Bone marrow (tissue), 2 donors: ENCODE results near the gene LRRIQ3.

Experiments used
- DNase-seq, 2 donors: peaks; one replicate each; lab custom pipeline; 2025; lab: John Stamatoyannopoulos, UW

LRRIQ3 gene

GRCh38 chr1:74113333-74113732 lies 84.6 kb downstream of the LRRIQ3 start:
- no peak for DNase-seq

GRCh38 chr1:74107394-74107793 lies 90.6 kb downstream of the LRRIQ3 start:
- no peak for DNase-seq

- no peak for DNase-seq
Observed at GRCh38 chr1:74091371-74091770, 106.6 kb downstream of the LRRIQ3 start.

GRCh38 chr1:74083128-74083527 lies 114.8 kb downstream of the LRRIQ3 start:
- no peak for DNase-seq

GRCh38 chr1:74065081-74065480 lies 132.9 kb downstream of the LRRIQ3 start:
- DNase-seq = no peak

GRCh38 chr1:74057719-74058118 lies 140.3 kb downstream of the LRRIQ3 start:
- no peak for DNase-seq

GRCh38 chr1:74053407-74053806 lies 144.6 kb downstream of the LRRIQ3 start:
- no peak for DNase-seq

GRCh38 chr1:74050386-74050785 lies 147.6 kb downstream of the LRRIQ3 start:
- no peak for DNase-seq

- DNase-seq = no peak
Observed at GRCh38 chr1:74038042-74038441, 159.9 kb downstream of the LRRIQ3 start.

GRCh38 chr1:74012583-74012982 lies 185.4 kb downstream of the LRRIQ3 start:
- no peak for DNase-seq

- no peak for DNase-seq
Observed at GRCh38 chr1:74011736-74012135, 186.2 kb downstream of the LRRIQ3 start.

- DNase-seq = no peak
Observed at GRCh38 chr1:74010206-74010605, 187.8 kb downstream of the LRRIQ3 start.

- no peak for DNase-seq
Observed at GRCh38 chr1:74005533-74005932, 192.4 kb downstream of the LRRIQ3 start.

- DNase-seq = no peak
Observed at GRCh38 chr1:74003806-74004205, 194.2 kb downstream of the LRRIQ3 start.

- DNase-seq = no peak
Observed at GRCh38 chr1:73998348-73998959, 199.5 kb downstream of the LRRIQ3 start.

GRCh38 chr1:73980324-73981040 lies 217.5 kb downstream of the LRRIQ3 start:
- DNase-seq = no peak

- DNase-seq = no peak
Observed at GRCh38 chr1:73979684-73980083, 218.3 kb downstream of the LRRIQ3 start.

- DNase-seq = no peak
Observed at GRCh38 chr1:73978964-73979363, 219.0 kb downstream of the LRRIQ3 start.
